ENCODE measurements around the gene BCR.

BCR gene

DNA sequence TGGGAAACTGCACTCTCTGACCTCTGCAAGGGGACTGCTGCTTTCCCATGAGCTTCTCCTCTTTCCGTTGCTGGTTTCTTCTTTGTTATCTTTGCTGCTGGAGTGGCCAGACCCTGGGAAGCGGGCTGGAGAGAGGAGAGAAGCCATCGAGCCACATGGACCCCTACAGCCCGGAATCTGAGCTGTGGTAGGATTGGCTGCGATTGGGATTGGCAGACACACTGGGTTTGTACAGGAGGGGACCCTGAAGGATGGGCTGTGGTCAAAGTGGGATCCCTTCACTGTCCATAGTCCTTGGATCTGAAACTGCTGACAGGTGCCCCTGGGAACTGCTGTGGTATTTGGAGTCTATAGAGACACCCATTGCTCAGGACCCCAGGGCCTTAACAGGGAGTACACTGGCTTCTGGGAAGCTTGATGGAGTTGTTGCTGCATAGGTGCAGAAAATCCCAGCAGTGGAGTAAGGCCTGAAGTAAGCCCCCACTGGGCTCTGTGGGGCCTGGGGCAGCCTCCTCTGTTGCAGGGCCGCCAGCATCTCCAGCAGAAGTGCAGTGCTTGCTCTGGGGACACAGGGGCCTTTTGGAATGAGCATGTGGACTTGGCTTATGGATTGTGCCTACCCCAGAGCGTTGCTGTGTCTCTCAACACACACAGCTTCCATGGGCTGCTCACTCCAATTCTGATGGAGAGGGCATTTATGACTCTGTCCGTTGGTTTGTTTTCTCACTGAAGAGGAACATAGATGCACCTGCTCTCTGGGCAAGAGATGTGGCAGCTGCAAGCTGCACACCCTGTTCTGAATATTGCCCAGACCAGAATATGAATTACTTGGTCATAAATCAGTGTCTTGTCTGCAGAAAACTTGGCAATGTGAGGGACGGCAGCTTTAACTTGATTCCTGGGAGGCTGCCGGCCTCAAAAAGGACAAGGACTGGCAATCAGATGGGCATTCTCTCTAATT, 32.0 kb downstream of the BCR start:
- H3K27me3 ChIP-seq (ENCODE audit: insufficient read depth, low read depth): no peaks in the 10 kb centered on the region
- no peak overlapping the region for H2AFZ ChIP-seq (ENCODE audit: low read depth)
- H3K79me2 ChIP-seq (ENCODE audit: insufficient read depth, low read depth): peaks cover 99% of the 10 kb centered on the region
- no peak for TF ChIP-seq CTCF (conservative IDR thresholded peaks at IDR 0.05; ENCODE audit: low read depth, low read length)
- H3K4me3 ChIP-seq (IDR thresholded peaks at IDR 0.05; ENCODE audit: insufficient read depth, low read depth, low read length): no peak overlapping the region
- H3K9ac ChIP-seq: no peak overlapping the region
- no peak overlapping the region for H3K4me2 ChIP-seq
- H3K36me3 ChIP-seq (ENCODE audit: insufficient read depth): no peaks in the 10 kb centered on the region
- H3K27ac ChIP-seq: no peak overlapping the region
- peaks cover 31% of the 10 kb centered on the region for H4K20me1 ChIP-seq (ENCODE audit: insufficient read depth)
- peaks cover 5% of the 10 kb centered on the region for H3K4me1 ChIP-seq (ENCODE audit: low read depth, poor library complexity, severe bottlenecking)

DNA sequence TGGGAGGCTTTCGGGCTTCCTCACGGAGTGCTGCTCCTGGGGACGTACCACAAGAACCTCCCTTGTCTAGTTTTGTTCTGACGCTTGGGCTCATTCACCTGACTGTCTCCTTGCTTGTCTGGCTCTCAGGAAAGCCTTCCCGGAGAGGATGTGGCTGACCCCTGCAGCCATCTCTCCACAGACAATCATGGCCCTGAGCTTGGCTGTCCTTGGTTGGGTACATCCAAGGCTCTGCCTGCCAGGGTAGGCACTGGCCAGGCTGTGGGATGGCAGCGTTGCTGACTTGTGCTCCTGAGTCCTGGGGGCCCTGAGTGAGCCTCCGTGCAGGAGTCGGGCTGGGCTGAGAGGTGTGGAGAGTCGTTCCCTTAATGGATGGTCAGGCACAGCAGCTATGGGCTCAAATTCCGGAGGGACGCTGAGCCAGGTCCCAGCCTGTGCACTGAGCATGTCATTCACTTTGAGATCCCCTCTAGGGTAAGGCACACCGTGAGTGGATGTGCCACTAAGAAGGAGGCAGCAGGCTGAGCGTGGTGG, 32.8 kb downstream of the BCR start:
- Histone ChIP-seq H3K36me3 (ENCODE audit: insufficient read depth) (no peaks in the 10 kb centered on the region), H3K79me2 (ENCODE audit: insufficient read depth, low read depth) (peaks cover 99% of the 10 kb centered on the region), H3K4me1 (ENCODE audit: low read depth, poor library complexity, severe bottlenecking) (peaks cover 5% of the 10 kb centered on the region), H3K4me2 (no peak overlapping the region), H4K20me1 (ENCODE audit: insufficient read depth) (peaks cover 34% of the 10 kb centered on the region), H3K27ac (no peak overlapping the region), H3K27me3 (ENCODE audit: insufficient read depth, low read depth) (no peaks in the 10 kb centered on the region), H3K9ac (no peak overlapping the region), H2AFZ (ENCODE audit: low read depth) (no peak overlapping the region), H3K4me3 (IDR thresholded peaks at IDR 0.05; ENCODE audit: insufficient read depth, low read depth, low read length) (no peak overlapping the region)
- no peak for TF ChIP-seq CTCF (conservative IDR thresholded peaks at IDR 0.05; ENCODE audit: low read depth, low read length)

DNA sequence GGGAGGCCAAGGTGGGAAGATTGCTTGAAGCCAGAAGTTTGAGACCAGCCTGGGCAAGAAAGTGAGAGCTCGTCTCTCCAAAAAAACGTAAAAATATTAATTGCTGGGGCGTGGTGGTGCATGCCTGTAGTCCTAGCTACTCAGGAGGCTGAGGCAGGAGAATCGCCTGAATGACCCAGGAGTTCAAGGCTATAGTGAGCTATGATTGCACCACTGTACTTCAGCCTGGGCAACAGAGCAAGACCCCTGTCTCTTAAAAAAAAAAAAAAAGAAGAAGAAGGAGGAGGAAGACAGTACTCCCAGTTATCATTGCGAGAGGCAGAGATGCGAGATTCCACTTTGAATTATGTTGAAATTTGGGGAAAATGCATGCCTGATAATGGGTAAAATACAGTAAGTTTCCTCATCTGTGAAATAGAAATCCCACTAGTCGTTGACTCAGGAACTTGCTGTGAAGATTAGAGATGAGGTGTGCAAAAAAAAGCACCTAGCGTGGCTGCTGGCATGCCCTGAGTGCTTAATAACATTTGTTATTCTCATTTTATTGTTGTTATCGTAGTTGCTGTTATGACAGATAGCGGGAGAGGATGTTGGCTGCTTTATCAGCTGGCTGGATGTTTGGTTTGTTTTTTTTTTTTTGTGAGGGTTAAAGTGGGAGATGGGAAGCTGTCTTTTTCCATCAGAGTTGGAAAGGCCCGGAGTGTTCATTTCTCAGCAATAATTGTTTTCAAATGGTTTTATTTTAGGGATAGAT, 33.4 kb downstream of the BCR start:
- H3K27me3 ChIP-seq (ENCODE audit: insufficient read depth, low read depth): no peaks in the 10 kb centered on the region
- no peak overlapping the region for H3K9ac ChIP-seq
- H4K20me1 ChIP-seq (ENCODE audit: insufficient read depth): peaks cover 34% of the 10 kb centered on the region
- no peak overlapping the region for H3K4me3 ChIP-seq (IDR thresholded peaks at IDR 0.05; ENCODE audit: insufficient read depth, low read depth, low read length)
- peaks cover 99% of the 10 kb centered on the region for H3K79me2 ChIP-seq (ENCODE audit: insufficient read depth, low read depth)
- H3K4me2 ChIP-seq: no peak overlapping the region
- H3K27ac ChIP-seq: no peak overlapping the region
- no peak overlapping the region for H2AFZ ChIP-seq (ENCODE audit: low read depth)
- no peaks in the 10 kb centered on the region for H3K36me3 ChIP-seq (ENCODE audit: insufficient read depth)
- peaks cover 5% of the 10 kb centered on the region for H3K4me1 ChIP-seq (ENCODE audit: low read depth, poor library complexity, severe bottlenecking)
- TF ChIP-seq CTCF (conservative IDR thresholded peaks at IDR 0.05; ENCODE audit: low read depth, low read length): no peak

DNA sequence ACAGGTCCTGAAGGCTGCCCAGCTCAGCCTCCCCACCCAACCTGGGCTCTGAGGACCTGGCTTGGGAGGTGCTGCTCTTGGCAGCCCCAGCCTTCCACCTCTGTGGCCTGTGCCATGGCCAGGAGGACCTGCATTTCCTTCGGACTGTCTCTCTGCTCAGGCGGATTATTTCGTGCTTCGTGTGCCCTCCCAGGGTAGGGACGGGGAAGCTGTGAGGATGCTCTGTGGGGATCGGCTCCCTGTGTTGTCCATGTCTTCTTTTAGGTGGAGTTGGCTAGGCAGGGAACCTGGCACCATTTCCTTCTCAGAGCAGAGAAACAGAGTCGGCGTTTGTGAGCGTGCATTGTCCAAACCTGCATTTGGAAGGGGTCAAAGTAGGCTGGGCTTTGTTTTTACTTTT, 34.1 kb downstream of the BCR start:
- H3K27ac ChIP-seq: no peak overlapping the region
- no peak overlapping the region for H3K9ac ChIP-seq
- H3K4me3 ChIP-seq (IDR thresholded peaks at IDR 0.05; ENCODE audit: insufficient read depth, low read depth, low read length): no peak overlapping the region
- H2AFZ ChIP-seq (ENCODE audit: low read depth): no peak overlapping the region
- TF ChIP-seq CTCF (conservative IDR thresholded peaks at IDR 0.05; ENCODE audit: low read depth, low read length): no peak
- peaks cover 39% of the 10 kb centered on the region for H4K20me1 ChIP-seq (ENCODE audit: insufficient read depth)
- H3K79me2 ChIP-seq (ENCODE audit: insufficient read depth, low read depth): peaks cover 99% of the 10 kb centered on the region
- no peaks in the 10 kb centered on the region for H3K27me3 ChIP-seq (ENCODE audit: insufficient read depth, low read depth)
- H3K4me1 ChIP-seq (ENCODE audit: low read depth, poor library complexity, severe bottlenecking): peaks cover 7% of the 10 kb centered on the region
- no peaks in the 10 kb centered on the region for H3K36me3 ChIP-seq (ENCODE audit: insufficient read depth)
- no peak overlapping the region for H3K4me2 ChIP-seq
